GM19395 (cell line): ENCODE results near the gene VMP1.

ENCODE experiments used
- ATAC-seq: cut with Tn5 transposase; IDR thresholded peaks from one replicate; pipeline ENCODE4 v1.9.1; 2021; ENCODE audit warnings: mild to moderate bottlenecking, moderate library complexity; ENCODE audit not compliant: unreplicated experiment

Gene VMP1

GRCh38 chr17:59707149-59707970 lies at the start of gene VMP1, which contains the start of gene PTRH2:
Gene VMP1, plus strand, starts transcription at chr17:59707654. Its CDS starts 23,793 bp downstream, at chr17:59731447.
Gene PTRH2, minus strand, starts transcription at chr17:59707430. Its CDS starts 9,452 bp downstream, at chr17:59697978.
- ATAC-seq = peak; percentile 97

- ATAC-seq = no peak
Observed at GRCh38 chr17:59666235-59666634, 41.2 kb upstream of the VMP1 start.

GRCh38 chr17:59668816-59669215 lies 38.6 kb upstream of the VMP1 start:
- no peak for ATAC-seq

GRCh38 chr17:59669411-59669810 lies 38.0 kb upstream of the VMP1 start:
- ATAC-seq = no peak

GRCh38 chr17:59669944-59670343 lies 37.5 kb upstream of the VMP1 start:
- no peak for ATAC-seq

GRCh38 chr17:59671386-59671785 lies 36.1 kb upstream of the VMP1 start:
- ATAC-seq = no peak

- no peak for ATAC-seq
Observed at GRCh38 chr17:59675231-59675630, 32.2 kb upstream of the VMP1 start.

GRCh38 chr17:59676716-59677115 lies 30.7 kb upstream of the VMP1 start:
- ATAC-seq = no peak

- ATAC-seq = no peak
Observed at GRCh38 chr17:59678918-59679317, 28.5 kb upstream of the VMP1 start.

GRCh38 chr17:59680314-59680713 lies 27.1 kb upstream of the VMP1 start:
- ATAC-seq = no peak

GRCh38 chr17:59683283-59683682 lies 24.2 kb upstream of the VMP1 start:
- ATAC-seq = no peak

- no peak for ATAC-seq
Observed at GRCh38 chr17:59684967-59685366, 22.5 kb upstream of the VMP1 start.

- no peak for ATAC-seq
Observed at GRCh38 chr17:59688008-59688407, 19.4 kb upstream of the VMP1 start.

- ATAC-seq = no peak
Observed at GRCh38 chr17:59688496-59688895, 19.0 kb upstream of the VMP1 start.

- no peak for ATAC-seq
Observed at GRCh38 chr17:59693582-59693981, 13.9 kb upstream of the VMP1 start.

- ATAC-seq = no peak
Observed at GRCh38 chr17:59694344-59694743, 13.1 kb upstream of the VMP1 start.

GRCh38 chr17:59695945-59696681 lies 11.3 kb upstream of the VMP1 start:
- ATAC-seq = no peak

GRCh38 chr17:59696682-59697277 lies 10.7 kb upstream of the VMP1 start:
- ATAC-seq = no peak

GRCh38 chr17:59698143-59698542 lies 9.3 kb upstream of the VMP1 start:
- no peak for ATAC-seq

GRCh38 chr17:59699218-59699617 lies 8.2 kb upstream of the VMP1 start:
- no peak for ATAC-seq

GRCh38 chr17:59699786-59700185 lies 7.7 kb upstream of the VMP1 start:
- ATAC-seq = no peak

GRCh38 chr17:59702304-59702703 lies 5.2 kb upstream of the VMP1 start:
- no peak for ATAC-seq
